ENCODE results near the gene ZRANB3.

GRCh38 chr2:135198481-135198880, 332.5 kb downstream of the ZRANB3 start:
- no peak for TF ChIP-seq FOXA1 (IDR thresholded peaks at IDR 0.05)
- TF ChIP-seq SUZ12 (IDR thresholded peaks at IDR 0.05): no peak
- TF ChIP-seq ELF4 (IDR thresholded peaks at IDR 0.05): no peak
- TF ChIP-seq LEF1 (IDR thresholded peaks at IDR 0.05; ENCODE audit: borderline replicate concordance): no peak
- no peak for TF ChIP-seq NFRKB (IDR thresholded peaks at IDR 0.05)
- no peak for TF ChIP-seq FOXM1 (IDR thresholded peaks at IDR 0.05; ENCODE audit: borderline replicate concordance)
- TF ChIP-seq BHLHE40 (IDR thresholded peaks at IDR 0.05; ENCODE audit: borderline replicate concordance): no peak
- no peak for TF ChIP-seq SP1 (IDR thresholded peaks at IDR 0.05)
- TF ChIP-seq CTBP1 (IDR thresholded peaks at IDR 0.05; ENCODE audit: borderline replicate concordance): no peak
- TF ChIP-seq PKNOX1 (IDR thresholded peaks at IDR 0.05): no peak
- TF ChIP-seq ZNF384 (IDR thresholded peaks at IDR 0.05): no peak
- no peak for TF ChIP-seq FOXK2 (IDR thresholded peaks at IDR 0.05)
- TF ChIP-seq L3MBTL2 (conservative IDR thresholded peaks at IDR 0.05): no peak
- no peak for TF ChIP-seq ARNT (IDR thresholded peaks at IDR 0.05)

Measured in HEK293T (cell line).